Left ventricle myocardium superior (tissue), 1 donor: ENCODE results near the gene CCDC152. TPM values are rescaled to one million over a fixed set of nuclear protein-coding genes. Genes with fewer than 3 reads are reported as not detected.

Source experiments
- ATAC-seq: fragments of 200-7000 bp; cut with Tn5 transposase; one replicate; pipeline ENCODE4 v1.9.1; 2020; ENCODE audit warnings: mild to moderate bottlenecking, moderate library complexity
- DNase-seq: peaks from one replicate; pipeline ENCODE4 v3.0.0-alpha.2; 2020
- intact Hi-C: fragments of 100-400 bp; cut with micrococcal nuclease; formaldehyde crosslinking; loops from one replicate; pipeline ENCODE4 v1.11.0; 2022
- total RNA-seq: library from RNA; stranded (reverse); fragmentation: NEBNext Ultra II Directional; extraction: Animal tissue kit (Norgen Biotek cat#: 25700); gene quantifications from one replicate; pipeline ENCODE4 v1.2.1, GENCODE V29; 2021
- donor health status: DM: no; HTN: yes; CAD: no; lungs with severe emphysema.

CCDC152 gene
- total RNA-seq, 1 donor from 2014 or later, result 0.77 TPM

GRCh38 chr5:42772265-42772993 is 15.8 kb downstream of the CCDC152 start:
- no peak for ATAC-seq
- intact Hi-C loops, result no loop called here
- DNase-seq, result no peak

DNA sequence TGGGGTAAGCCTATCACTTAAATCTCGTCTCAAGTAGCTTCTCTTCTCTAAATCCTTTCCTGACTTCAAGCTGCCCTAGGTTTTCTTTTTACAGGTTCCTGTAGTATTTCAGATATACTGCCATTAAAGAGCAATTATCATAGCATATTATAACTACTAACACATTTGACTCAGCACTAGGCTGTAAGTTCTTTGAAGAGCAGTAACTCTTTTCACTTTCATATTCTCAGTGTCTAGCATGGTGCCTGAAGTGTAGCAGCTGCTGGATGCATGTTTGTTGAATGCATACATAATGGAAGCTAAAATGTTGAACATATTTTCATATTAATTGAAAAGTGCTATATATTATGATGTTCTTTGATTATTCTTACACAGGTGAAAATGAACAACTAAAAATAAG is 22.5 kb downstream of the CCDC152 start:
- no peak for DNase-seq
- intact Hi-C loops, result no loop called here
- ATAC-seq, result no peak

- DNase-seq, result no peak
- intact Hi-C loops, result no loop called here
- ATAC-seq, result no peak
Observed at GRCh38 chr5:42781584-42781983, 25.0 kb downstream of the CCDC152 start.

GRCh38 chr5:42784132-42784531 is 27.5 kb downstream of the CCDC152 start:
- intact Hi-C loops, result no loop called here
- ATAC-seq, result no peak

GRCh38 chr5:42785756-42786155 is 29.1 kb downstream of the CCDC152 start:
- intact Hi-C loops, result no loop called here
- ATAC-seq (no peak), DNase-seq (no peak)

More at GRCh38 chr5:42784132-42784531, 27.5 kb downstream of the CCDC152 start:
- no peak for DNase-seq

- ATAC-seq (no peak), DNase-seq (no peak)
- intact Hi-C loops, result no loop called here
Observed at GRCh38 chr5:42787073-42787472, 30.5 kb downstream of the CCDC152 start.

DNA sequence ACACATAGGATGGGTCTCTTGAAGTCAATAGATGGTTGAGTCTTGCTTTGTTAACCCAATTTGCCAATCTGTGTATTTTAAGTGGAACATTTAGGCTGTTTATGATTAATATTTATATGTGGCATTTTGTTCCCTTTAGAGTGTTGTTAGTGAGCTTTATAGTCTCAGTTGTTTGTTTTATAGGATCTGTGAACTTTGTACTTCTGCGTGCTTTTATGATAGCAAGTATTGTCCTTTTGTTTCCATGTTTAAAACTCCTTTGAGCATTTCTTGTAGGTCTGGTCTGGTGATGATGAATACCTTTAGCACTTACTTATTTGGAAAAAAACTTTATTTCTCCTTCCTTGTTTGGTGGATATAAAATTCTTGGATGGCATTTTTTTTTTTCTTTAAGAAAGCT is 31.2 kb downstream of the CCDC152 start:
- ATAC-seq (no peak), DNase-seq (no peak)
- intact Hi-C loops, result no loop called here

GRCh38 chr5:42791151-42791550 is 34.5 kb downstream of the CCDC152 start:
- intact Hi-C loops, result no loop called here
- ATAC-seq, result no peak
- no peak for DNase-seq

- no peak for ATAC-seq
- intact Hi-C loops, result no loop called here
- no peak for DNase-seq
Observed at GRCh38 chr5:42798284-42799240, 41.9 kb downstream of the CCDC152 start.

DNA sequence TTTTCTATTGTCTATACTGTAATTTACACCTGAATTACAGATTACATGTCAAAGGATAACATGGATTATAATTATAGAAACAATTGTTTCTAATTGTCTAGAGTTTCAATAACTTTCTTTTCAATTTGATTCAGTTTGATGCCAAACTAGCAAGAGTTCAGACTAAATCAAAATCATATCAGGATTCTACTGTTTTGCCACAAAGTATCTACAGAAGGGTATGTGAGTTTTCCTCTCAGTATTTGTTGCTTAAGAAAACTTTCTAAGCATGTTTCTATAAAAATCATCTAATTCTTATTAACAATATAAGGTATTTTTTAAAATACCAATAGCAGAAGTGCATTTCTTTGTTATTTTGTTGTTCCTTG is 42.6 kb downstream of the CCDC152 start:
- ATAC-seq (no peak), DNase-seq (no peak)
- intact Hi-C loops, result no loop called here

DNA sequence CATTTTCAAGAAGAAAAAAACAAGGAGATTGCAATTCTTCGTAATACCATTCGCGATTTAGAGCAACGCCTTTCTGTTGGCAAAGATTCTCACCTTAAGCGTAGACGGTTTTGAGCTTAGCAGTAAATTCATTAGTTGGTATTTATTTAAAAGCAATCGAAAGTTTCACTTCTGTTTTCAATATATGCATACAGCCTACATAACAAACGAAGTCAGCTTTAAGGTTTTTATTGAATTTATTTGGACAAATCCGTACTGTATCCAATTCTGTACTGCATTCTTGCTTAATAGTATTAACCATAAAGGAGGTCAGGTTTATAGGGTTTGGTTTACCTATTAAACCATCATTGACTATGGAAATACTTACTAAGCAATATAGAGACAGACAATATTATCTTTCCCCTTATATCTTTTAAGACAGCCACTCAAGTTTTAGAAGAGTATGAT is 43.1 kb downstream of the CCDC152 start:
- ATAC-seq (no peak), DNase-seq (no peak)
- intact Hi-C loops, result no loop called here

GRCh38 chr5:42800748-42801330 is 44.2 kb downstream of the CCDC152 start:
- no peak for DNase-seq
- no peak for ATAC-seq
- intact Hi-C loops, result no loop called here

GRCh38 chr5:42801516-42802166 is 45.0 kb downstream of the CCDC152 start:
- ATAC-seq (no peak), DNase-seq (no peak)
- intact Hi-C loops, result no loop called here

DNA sequence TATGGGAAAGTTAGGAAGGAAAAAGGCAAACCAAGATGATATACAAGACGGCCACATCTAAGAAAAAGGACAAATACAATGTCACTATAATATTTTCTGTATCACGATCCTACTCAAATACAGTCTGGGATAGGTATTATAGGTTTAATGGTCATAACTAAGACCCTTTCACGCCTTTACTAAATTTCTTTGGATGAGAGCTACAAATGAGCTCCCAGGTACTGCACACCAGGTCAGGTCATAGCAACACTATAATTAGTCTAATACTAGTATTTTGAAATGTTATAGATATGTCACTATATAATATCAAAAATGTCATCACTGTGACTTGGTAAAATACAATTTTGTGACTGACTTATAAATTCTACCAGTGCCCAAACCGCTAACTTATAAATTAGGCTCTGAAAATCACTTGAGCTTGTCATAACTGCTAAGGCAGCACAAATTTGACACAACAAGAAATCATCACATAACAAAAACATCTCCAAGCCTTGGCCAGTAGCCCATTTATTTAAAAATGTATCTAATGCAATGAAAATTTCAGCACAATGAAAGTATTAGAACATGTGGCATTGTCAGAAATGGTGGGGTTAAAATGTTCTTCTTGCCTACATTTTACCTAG is 48.2 kb downstream of the CCDC152 start:
- intact Hi-C loops, result loop anchor here (5.0 kb wide), 1 partner anchor 82 kb away; no protein-coding TSS in a partner anchor
- ATAC-seq (no peak), DNase-seq (no peak)

- intact Hi-C loops, result loop anchor here (5.0 kb wide), 1 partner anchor 81 kb away; no protein-coding TSS in a partner anchor
- DNase-seq (no peak), ATAC-seq (no peak)
Observed at GRCh38 chr5:42806004-42806700, 49.5 kb downstream of the CCDC152 start.

- intact Hi-C loops, result loop anchor here (5.0 kb wide), 1 partner anchor 81 kb away; no protein-coding TSS in a partner anchor
- no peak for ATAC-seq
Observed at GRCh38 chr5:42806701-42807262, 50.2 kb downstream of the CCDC152 start.

DNA sequence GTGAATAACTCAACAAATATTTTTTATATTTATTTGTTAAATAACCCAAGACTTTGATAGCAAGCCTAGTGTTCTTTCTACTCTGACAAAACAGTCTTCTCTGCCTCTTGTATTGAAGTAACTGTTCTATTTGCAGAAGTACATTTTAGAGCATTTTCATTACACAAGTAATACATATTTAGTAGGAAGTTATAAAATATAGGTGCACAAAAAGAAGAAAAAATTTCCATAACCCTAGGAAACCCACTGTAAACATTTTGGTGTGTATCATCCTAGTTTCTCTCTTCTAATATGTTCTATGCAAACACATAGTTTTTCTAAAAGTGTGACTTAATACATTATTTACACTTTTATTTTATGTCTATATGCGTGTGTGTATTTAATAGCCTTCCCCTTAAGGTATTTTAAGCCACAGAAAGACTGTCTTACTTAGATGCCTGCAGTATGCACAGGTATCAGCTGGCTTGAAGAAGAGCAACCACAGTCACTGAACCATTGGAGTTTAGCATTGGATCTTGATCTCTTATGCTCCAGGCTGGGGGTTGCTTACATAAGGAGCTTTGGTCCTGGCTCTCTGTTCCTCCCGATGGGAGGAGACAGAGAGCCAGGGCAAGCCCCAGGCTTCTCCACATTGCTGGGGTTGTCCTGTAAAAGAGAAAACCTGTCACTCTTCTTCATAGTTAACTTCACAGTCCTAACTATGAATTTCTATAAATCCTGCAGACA is 51.3 kb downstream of the CCDC152 start:
- intact Hi-C loops, result loop anchor here (5.0 kb wide), 1 partner anchor 79 kb away; no protein-coding TSS in a partner anchor
- ATAC-seq (peak; percentile 53), DNase-seq (no peak)

More at GRCh38 chr5:42806701-42807262, 50.2 kb downstream of the CCDC152 start:
- DNase-seq, result no peak
